SH-SY5Y (cell line): ENCODE results near the gene GSG1L.

ENCODE experiments used
- GATA2 ChIP-seq: IDR thresholded peaks from 2 replicates; pipeline ENCODE4 v1.6.1; 2011; ENCODE audit warnings: mild to moderate bottlenecking, low read depth, low read length
- GATA3 ChIP-seq: IDR thresholded peaks from 2 replicates; pipeline ENCODE4 v1.6.1; 2011; ENCODE audit warnings: low read depth, mild to moderate bottlenecking, low read length, moderate library complexity

- no peak for TF ChIP-seq GATA3
- no peak for TF ChIP-seq GATA2
These were observed 97.7 kb downstream of the GSG1L start for GRCh38 chr16:27965801-27966200.
